PC-9 (cell line): ENCODE measurements around the gene CAPN14.

Experiments
- EZH2 ChIP-seq: fragments of 200-600 bp; sonication (generic); IDR thresholded peaks from 2 replicates; pipeline ENCODE4 v1.8.0; 2017; ENCODE audit warnings: antibody characterized with exemption, low read depth
- TF ChIP-seq, protein P1 (sequence below): fragments of 200-600 bp; sonication (generic); conservative IDR thresholded peaks from 2 replicates; pipeline ENCODE4 v1.6.1; 2017; ENCODE audit warnings: mixed run types, antibody characterized with exemption, mild to moderate bottlenecking, moderate library complexity

DNA sequence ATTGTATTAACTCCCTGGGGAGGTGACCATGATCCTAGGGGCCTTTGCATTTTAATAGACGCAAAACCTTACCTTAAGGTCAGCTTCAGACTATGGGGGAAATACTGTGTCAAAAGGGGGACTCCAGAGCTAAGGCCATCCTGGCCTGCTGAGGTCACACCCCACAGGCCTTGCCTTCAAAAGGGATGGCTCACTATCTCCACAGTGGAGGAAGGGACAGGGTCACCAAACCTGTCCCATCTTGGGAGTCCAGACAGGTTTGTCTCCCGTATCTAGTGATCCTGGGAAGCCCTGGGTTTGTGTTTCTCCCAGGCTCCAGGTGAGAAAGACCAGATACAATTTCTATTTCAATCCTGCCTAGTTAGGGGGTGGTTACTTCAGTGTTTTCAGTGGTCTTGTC, 24.9 kb downstream of the CAPN14 start:
- TF ChIP-seq, protein P1, sequence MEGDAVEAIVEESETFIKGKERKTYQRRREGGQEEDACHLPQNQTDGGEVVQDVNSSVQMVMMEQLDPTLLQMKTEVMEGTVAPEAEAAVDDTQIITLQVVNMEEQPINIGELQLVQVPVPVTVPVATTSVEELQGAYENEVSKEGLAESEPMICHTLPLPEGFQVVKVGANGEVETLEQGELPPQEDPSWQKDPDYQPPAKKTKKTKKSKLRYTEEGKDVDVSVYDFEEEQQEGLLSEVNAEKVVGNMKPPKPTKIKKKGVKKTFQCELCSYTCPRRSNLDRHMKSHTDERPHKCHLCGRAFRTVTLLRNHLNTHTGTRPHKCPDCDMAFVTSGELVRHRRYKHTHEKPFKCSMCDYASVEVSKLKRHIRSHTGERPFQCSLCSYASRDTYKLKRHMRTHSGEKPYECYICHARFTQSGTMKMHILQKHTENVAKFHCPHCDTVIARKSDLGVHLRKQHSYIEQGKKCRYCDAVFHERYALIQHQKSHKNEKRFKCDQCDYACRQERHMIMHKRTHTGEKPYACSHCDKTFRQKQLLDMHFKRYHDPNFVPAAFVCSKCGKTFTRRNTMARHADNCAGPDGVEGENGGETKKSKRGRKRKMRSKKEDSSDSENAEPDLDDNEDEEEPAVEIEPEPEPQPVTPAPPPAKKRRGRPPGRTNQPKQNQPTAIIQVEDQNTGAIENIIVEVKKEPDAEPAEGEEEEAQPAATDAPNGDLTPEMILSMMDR = no peak
- no peak for TF ChIP-seq EZH2
